HTERT RPE-1 (cell line): ENCODE measurements around the gene CYP2S1.

Source experiments
- in situ Hi-C: fragments of 300-500 bp; cut with MboI; formaldehyde crosslinking; loops from 4 replicates; pipeline ENCODE4 v1.14.3; 2020; ENCODE audit warnings: low sequenced_read_pairs

Gene CYP2S1

GRCh38 chr19:41255171-41255570 is 62.2 kb downstream of the CYP2S1 start:
- in situ Hi-C loops = no loop called here
